ENCODE results near the gene EMC9. TPM values are rescaled to one million over a fixed set of nuclear protein-coding genes. Genes with fewer than 3 reads are reported as not detected.

Gene EMC9, protein sequence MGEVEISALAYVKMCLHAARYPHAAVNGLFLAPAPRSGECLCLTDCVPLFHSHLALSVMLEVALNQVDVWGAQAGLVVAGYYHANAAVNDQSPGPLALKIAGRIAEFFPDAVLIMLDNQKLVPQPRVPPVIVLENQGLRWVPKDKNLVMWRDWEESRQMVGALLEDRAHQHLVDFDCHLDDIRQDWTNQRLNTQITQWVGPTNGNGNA
- 25.2 and 25.6 TPM in 2 replicates for total RNA-seq (2014; rRNA removed)
- 41.1 TPM for polyA plus RNA-seq (2012)

DNA sequence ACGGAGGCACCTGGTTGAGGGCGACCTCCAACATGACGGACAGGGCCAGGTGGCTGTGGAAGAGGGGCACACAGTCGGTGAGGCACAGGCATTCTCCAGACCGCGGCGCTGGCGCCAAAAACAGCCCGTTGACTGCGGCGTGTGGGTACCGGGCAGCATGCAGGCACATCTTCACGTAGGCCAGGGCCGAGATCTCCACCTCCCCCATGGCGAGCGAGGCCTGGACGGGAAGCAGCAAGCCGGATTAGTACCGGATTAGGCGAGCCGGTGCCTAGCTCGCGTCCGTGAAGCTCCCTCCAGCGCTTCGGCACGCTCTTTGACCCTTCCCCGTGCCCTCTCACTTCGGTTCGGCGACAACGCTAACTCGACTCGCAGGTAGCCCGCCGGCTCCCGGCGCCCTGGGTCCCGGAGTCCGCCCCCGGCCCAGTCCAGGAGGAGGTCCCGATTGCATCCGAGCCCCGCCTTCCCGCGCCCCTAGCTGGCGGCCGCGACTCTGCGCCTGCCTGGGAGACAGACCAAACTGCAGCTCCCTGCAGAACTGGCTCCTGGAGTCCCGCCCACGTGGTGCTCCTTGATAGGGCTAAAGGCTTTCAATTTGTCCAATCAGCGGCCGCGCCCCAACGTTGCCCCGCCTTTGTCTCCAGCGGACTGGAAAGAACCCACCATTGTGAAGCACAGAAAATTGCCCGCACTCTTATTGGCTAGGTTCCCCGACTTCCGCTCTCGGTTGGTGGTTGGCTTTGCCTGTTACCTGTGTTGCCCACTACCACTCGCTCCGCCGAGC lies at the start of gene EMC9:
Gene EMC9, minus strand, starts transcription at position 495 of the 784 bp plus-strand sequence. Its CDS starts 287 bp downstream, at position 208.
- peak; percentile 99 for DNase-seq (ENCODE audit: low read depth)

DNA sequence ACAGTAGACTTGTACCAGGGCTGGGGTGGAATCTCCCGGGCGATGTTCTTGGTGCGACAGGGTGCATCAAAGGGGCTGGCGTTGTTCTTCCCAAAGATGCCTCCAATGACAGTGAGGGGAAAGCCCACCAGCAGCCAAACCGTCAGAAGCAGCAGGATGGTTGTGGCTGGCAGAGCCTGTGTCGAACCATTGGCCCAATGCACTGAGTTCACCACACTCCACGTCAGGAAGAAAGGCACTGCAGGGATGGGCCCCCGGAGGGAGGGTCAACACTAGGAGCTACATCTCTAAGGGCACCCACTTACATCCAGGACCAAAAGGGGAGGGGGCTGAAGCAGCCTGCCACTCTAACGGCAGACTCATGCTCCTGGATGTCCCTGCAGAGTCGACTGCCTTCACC lies 49.0 kb upstream of the EMC9 start:
- DNase-seq (ENCODE audit: low read depth), result no peak

DNA sequence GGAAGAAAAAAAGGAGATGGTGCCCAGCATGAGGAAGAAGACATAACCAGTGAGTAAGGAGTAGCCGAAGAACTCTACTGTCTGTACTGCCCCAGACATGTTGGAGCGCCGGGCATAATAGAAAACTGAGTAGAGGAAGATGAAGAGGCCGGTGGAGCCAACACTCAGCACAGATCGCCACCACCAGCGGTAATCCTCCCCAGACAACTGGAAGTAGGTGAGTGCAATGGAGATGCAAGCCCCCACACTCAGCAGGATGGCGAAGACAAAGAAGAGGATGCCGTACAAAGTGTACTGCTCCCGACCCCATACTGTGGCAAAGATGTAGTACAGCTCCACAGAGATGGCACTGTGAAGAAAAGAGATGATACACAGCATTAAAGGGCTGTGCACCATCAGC lies 48.1 kb upstream of the EMC9 start:
- no peak for DNase-seq (ENCODE audit: low read depth)

DNA sequence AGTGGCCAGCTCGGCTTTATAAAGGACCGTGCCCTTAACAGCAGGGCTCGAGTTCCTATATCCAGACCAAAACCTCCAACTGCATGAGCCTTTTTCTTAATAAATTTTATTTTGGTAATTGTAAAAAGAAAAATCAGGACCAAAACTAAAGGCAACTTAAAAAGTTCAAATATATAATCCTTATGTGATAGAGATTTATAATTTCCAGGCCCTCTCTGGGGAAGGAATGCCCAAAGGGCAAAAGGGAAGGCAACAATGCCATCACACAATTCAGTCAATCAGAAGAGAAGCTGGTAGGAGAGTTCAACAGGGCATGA lies 47.6 kb upstream of the EMC9 start:
- DNase-seq (ENCODE audit: low read depth), result no peak

DNA sequence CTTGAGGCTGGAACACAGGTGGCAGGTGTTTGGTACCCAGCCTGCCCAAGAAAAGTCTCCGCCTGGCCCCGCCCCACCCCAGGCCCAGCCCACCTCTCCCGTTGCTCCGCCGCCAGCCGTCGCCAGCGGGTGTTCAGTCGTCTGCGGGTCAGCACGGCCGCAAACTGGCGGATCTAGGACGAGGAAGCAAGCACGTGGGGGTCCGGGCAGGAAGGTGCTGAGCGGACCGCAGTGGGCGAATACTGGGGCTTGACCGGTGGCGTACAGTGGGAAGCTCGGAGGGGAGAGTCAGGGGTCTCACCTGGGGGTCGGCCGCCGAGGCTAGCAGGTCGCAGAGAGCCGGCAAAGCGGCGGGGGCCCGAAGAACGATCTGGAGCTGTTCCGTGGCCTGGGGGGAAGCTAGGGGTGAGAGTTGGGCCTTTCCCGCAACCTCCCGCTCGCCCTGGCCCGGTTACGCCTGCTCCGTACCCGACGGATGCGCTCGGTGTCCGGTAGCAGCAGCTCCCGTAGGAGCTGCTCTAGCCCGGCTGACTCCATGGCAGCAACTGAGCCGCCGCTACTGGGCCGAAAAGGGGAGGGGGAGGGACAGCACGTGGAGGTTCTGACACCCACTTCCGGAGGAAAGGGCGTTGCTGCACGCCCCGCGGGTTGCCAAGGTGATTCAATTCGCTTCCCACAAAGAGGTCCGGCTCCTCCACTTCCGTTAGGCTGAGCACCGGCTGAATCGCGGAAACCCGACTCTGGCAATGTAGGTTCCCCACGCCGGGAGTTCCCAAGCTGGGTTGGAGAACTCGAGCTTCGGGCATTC lies 47.1 kb upstream of the EMC9 start, which contains the start of gene IPO4:
Gene IPO4, minus strand, starts transcription at position 566 of the 808 bp plus-strand sequence. Its CDS starts 29 bp downstream, at position 537.
- DNase-seq (ENCODE audit: low read depth), result peak; percentile 96

DNA sequence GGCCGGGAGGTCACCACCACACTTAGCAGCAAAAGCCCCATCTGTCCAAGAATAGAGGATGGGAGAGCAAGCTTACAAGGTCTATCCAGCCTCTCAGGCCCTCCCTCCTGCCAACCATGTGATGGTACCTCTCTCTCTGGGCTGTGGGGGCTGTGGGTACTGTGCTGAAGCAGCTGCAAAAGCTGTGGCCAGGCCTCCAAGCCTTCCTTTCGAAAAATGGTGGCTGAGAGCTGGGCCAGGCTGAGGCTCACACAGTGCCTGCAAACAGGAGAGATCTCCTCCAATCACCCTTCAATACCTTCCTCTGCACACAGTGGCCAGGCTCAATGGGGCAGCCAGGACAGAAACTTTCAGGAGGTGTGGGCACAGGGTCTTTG lies 46.1 kb upstream of the EMC9 start:
- DNase-seq (ENCODE audit: low read depth), result no peak

DNA sequence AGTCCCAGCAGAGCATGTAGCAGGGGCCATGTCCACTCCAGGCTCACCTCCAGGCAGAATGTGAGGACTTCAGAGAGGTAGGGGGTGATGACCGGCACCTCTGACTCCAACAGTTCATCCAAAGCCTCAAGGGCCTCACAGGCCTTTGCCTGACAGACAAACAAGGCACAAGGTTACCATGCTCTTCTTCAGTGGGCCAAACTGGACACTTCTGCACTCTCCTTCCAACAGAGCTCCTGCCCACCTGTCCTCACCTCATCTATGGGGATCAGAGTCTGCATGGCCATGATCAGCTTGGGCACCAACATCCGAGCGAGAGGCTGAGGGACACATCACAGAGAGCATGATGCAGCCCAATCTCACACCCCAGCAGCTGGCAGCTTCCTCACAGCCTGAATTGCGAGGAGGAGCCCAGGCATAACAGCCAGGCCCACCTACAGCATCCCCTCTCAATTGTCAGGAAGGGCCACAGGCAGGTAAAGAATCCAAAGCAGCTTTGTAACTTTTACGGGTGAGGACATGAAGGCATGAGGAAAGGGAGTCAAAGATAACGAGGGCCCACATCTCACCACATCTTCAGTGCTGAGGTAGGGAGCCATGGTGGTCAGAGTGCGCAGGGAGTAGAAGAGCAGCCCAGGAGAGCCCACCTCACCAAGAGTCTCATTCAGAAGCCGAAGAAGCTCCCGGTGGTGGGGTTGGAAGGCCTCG lies 45.6 kb upstream of the EMC9 start:
- DNase-seq (ENCODE audit: low read depth), result no peak

DNA sequence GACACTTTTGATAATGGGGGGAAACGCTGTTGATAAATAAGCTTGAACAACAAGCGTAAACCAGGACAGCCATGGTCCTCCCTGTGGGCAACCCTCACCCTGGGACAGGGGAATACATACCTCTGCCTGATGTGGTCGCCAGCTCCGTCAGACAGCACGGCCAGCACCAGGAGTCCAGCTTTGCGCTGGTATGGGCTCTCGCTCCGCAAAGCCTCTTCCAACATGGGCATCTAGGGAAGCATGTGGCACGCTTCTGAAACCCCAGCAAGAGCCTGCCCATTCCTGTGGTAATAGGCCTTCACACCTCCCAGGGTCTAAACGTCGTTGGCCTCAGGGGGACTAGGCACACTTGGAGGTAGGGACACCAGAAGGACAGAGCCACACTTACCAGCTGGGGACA lies 44.4 kb upstream of the EMC9 start:
- no peak for DNase-seq (ENCODE audit: low read depth)

DNA sequence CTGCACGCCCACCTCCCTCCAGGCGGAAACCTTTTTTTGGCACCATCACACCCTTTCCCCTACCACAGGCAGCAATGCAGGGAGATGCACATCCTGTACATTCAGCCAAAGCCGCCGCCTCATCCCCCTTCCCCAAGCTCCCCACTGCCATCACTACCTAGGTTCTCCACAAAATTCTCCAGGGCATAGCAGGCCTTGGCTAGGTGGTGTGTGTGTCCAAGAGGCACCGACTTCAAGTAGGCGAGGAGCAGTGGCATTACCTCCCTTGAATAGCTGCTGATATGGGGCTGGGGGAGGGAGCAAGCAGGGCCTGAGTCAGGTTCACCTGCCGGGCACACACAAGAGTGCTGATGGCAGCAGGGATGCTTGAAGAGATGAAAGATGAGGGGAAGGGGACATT lies 43.6 kb upstream of the EMC9 start:
- DNase-seq (ENCODE audit: low read depth), result no peak

DNA sequence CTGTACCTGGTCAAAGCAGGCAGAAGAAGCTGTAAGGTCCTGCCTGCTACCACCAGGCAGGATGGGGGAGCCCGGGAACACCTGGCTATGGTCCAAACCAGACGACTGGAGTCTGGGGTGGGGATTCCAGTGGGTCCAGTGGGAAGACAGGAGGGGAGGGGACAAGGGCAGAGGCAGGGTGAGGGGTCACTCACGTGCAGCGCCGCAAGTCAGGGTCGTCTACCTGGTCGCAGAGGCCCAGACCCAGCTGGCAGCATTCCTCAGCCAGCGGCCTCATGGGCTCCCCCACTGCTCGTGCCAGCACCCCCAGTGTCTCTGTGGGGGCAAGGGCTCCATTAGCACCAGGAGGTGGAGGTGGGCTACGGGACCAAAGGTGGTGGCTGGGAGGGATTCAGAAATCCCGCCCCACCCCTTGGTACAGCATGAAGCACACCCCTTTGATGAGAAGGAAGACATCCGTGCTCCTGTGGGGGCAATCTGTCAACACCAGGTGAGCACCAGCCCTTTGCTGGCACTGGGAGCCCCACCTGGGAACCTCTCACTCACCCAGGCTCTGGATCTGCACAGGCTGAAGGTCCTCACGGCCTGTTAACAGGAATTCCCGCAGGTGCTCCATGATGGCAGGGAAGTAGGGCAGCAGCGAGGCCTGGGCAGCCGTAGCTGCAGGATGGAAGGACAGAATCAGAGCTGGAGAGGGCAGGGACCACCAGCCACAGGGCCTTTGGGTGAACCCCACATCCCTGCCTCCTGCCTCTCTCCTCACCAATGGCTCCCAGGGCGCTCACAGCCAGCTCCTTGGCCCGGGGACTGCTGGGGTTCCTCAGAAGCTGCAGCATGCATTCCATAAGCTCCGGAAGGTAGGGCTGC lies 42.9 kb upstream of the EMC9 start:
- DNase-seq (ENCODE audit: low read depth), result no peak

DNA sequence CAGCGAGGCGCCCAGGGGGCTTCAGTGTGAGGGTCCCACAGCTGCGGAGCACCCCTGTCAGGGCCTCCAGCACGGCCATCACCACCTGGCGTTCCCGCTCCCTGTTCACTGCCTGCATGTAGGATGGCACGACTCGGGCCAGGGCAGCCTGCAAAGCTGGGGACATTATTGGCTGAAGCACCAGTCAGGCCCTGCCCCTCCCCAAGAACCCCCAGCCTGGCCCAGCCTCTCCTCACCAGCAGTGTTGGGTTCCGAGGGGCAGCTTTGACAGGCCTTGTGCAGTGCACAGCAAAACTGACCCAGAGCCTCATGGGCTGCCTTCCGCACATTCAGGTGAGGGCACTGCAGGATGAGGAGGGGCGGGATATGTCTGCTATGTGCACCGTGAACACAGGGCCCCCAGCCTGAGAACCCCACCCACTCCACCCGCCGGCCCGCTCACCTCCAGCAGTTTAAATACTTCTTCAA lies 41.7 kb upstream of the EMC9 start:
- no peak for DNase-seq (ENCODE audit: low read depth)

DNA sequence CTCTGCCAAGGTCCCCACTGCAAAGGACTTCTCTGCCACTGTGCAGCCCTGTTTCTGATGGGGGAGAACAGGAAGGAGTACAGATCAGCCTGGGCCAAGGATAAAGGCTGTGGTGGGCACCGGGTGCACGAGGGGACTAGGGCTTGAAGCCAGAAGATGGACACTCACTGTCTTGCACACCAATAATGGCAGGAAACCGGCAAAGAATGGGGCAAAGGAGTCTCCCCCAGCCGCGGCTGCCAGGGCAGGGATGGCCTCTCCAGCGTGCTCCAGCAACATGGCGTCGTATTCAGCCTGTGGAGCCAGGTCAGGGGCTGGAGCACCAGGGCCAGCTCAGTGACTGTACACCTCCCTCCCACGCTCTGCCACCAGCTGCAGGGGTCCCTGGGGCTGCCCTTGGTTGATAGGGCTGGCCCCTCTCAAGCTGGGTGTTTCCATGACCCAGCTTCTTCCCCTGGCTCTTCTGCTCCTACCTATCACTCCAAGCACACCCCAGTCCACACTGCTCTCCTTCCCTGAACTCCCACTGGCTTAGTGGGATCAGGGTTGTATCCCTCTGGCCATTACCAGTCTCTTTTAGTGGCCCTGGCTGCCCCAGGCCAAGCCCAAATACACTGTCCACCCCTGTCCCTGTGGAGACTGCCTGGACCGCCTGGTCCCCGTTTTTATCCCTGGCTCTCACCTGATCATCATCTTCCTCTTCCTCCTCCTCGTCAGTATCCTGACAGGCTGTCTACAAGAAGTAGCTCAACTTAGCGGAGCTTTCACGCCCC lies 40.9 kb upstream of the EMC9 start:
- no peak for DNase-seq (ENCODE audit: low read depth)

DNA sequence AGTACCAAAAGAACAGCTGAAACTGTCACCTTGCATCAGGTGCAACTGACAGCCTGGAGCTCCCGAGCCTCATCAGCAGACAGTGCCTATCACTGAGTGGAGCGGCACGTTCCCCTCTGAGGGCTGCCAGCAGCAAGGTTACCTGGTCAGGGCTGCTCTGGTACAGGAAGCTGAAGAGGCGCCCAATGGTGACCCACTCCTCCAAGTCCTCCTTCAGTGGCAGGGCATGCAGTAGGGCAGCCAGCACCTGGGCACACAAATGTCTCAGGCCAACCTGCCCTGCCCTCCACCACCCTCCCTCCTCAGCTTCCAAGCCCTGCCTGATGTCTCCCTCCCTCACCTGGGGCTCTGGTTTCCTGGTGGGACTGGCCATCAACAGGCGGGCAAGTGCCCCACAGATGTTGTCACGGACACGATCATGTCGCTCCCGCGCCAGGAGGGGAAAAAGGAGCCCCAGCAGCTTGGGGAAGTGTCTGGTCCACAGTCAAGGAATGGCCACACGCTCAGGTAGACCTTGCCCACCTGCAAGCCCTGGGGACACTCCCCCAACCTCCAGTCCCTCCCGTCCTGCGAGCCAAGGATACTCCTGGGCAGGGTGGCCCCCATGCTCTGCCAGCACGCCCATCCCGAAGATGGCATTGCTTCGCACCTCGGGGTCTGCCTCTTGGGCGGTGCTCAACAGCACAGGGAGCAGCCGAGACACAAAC lies 40.1 kb upstream of the EMC9 start:
- no peak for DNase-seq (ENCODE audit: low read depth)

DNA sequence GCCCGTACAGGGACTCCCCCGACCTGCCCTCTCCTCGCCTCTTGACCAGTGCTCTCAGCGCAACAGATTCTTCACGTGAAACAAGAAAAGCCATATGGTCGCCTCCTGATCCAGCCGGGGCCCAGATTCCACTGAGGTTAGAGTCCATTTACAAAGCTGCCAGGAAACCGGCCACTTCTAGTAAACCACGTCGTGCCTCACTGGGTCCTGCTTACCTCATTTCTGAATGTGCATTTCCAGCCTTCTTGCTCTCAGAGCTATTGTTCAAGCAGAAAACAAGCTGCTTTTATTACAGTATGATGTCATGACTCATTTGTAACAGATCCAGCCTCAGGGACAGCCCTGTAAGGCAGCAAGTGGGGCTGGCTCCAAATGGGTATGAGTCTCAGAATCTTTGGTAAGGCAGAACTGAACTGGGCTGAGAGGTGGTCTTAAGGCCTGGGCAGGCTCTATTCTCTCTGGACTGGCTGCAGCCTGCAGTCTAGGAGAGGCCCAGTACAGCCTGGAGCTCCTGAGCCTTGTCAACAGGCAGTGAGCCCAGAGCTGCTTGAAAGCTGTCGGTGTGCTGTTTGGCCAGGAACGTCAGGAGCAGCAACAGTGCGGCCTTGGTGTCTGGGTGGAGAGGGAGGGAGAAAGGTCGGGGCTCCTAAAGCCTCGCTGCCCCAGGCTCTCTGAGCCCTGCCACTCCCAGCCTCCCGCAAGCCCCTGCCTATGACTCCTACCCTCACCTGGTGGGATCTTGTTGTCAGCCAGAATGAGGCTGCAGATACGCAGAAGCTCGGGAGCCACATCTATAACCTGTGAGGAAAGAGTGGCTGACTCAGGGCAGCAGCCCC lies 38.8 kb upstream of the EMC9 start:
- DNase-seq (ENCODE audit: low read depth), result peak; percentile 69

DNA sequence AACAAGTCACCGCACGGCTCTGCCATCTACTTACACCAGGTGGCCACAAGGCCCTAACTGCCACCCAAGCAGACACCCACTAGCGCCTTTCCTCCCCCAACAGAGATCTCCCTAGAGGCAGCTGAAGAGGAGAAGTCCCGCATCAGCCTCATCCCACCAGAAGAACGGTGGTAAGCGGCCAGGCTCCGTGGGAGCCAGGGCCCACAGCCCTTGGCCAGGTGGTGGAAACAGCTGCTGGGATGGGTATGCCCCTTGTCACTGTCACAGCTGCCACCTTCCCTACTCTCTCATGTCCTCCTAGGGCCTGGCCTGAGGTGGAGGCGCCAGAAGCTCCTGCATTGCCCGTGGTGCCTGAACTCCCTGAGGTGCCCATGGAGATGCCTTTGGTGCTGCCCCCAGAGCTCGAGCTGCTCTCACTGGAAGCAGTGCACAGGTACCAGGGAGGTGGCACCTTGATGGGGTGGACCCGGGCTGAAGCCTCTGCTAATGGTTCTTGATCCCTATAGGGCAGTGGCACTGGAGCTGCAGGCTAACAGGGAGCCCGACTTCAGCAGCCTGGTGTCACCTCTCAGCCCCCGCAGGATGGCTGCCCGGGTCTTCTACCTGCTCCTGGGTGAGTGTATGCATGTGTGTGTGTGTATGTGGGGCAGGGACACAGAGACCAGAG lies 38.0 kb upstream of the EMC9 start:
- no peak for DNase-seq (ENCODE audit: low read depth)

DNA sequence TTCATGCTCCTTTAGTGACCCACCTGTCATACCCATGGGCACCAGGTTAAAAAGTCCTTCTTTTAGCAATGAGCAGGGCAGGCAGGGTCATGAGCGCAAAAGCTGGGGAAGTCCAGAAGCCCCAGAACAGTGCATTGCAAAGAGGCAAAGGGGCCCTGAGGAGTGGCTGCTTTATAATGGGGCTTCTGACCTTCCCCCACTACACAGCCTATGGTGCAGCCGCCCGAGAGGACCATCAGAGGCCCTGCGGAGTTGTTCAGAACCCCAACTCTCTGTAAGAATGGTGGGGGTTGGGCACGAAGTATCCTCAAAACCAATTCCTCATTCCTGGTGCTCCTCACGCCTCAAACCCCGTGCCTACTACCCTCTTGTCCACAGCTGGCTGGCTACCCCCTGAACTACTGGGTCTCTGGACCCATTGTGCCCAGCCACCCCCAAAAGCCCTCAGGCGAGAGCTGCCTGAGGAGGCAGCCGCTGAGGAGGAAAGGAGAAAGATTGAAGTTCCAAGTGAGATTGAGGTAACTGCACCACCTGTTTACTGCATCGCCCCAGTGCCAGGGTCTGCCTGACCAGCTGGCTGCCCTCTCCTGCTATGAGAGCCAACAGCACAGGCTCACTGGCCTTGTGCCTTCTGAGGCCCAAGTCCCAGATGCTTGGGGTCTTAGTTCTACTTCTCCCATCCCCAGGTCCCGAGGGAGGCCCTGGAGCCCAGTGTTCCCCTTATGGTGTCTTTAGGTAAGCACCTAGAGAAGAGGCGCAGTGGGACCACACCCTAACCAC lies 37.2 kb upstream of the EMC9 start:
- no peak for DNase-seq (ENCODE audit: low read depth)

DNA sequence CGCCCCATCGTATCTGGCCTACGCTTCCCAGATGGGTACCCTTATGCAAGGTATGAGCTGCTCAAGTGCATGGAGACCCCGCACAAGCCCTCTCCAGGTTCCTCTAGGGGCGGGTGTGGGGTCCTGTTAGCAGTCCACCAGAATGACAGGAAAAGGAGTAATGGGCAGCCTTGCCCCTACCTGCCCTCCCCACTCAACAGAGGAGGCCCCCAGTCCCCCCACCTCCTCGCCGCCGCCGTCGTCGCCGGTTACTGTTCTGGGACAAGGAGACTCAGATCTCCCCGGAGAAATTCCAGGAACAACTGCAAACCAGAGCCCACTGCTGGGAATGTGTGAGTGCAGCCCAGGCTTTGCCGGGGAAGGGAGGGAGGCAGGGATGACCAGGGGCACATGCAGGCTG lies 36.5 kb upstream of the EMC9 start:
- no peak for DNase-seq (ENCODE audit: low read depth)
